Activated naive CD4-positive, alpha-beta T cell treated with anti-CD3 and anti-CD28 coated beads for 36 hours (primary cell): ENCODE data around the gene ARHGAP44. TPM values are rescaled to one million over a fixed set of nuclear protein-coding genes. Genes with fewer than 3 reads are reported as not detected.

Experiments used
- CTCF ChIA-PET: fragments of 350-600 bp; sonication (Branson Sonifier 250); formaldehyde crosslinking; loops from one replicate; lab custom pipeline; 2021; ENCODE audit warnings: antibody characterized with exemption; lab: Charles Lee
- DNase-seq: peaks from one replicate; pipeline ENCODE4 v3.0.0-alpha.2; 2020
- H3K27ac Mint-ChIP-seq: one replicate; pipeline ENCODE4 v1.8.0; 2021; ENCODE audit warnings: mild to moderate bottlenecking, mixed read lengths
- H3K27me3 Mint-ChIP-seq: one replicate; pipeline ENCODE4 v1.8.0; 2021; ENCODE audit warnings: low read depth, mixed read lengths
- H3K36me3 Mint-ChIP-seq: one replicate; pipeline ENCODE4 v1.8.0; 2021; ENCODE audit warnings: low read depth, mixed read lengths
- H3K4me1 Mint-ChIP-seq: one replicate; pipeline ENCODE4 v1.8.0; 2021; ENCODE audit warnings: low read depth, mixed read lengths
- H3K4me3 Mint-ChIP-seq: one replicate; pipeline ENCODE4 v1.8.0; 2021; ENCODE audit warnings: mild to moderate bottlenecking, moderate library complexity, mixed read lengths
- H3K9me3 Mint-ChIP-seq: one replicate; pipeline ENCODE4 v1.8.0; 2021; ENCODE audit warnings: mixed read lengths
- intact Hi-C: fragments of 100-400 bp; cut with micrococcal nuclease; formaldehyde crosslinking; loops from one replicate; pipeline ENCODE4 v1.15.1; 2023
- total RNA-seq, 2 experiments: library from RNA; stranded (reverse); gene quantifications; one replicate each; pipeline ENCODE4 v1.2.3, GENCODE V29; 2021

The ARHGAP44 gene
- total RNA-seq, 2 experiments from 2014 or later = 0.12 TPM; not detected in 1

- Mint-ChIP-seq H3K4me1 (no peaks in the 10 kb centered on the region), H3K9me3 (peaks cover 8% of the 10 kb centered on the region), H3K27ac (no peak overlapping the region), H3K36me3 (no peaks in the 10 kb centered on the region), H3K27me3 (peaks cover 3% of the 10 kb centered on the region), H3K4me3 (no peak overlapping the region)
- intact Hi-C loops = no loop called here
- no peak for DNase-seq
- CTCF ChIA-PET = no interaction called here
These were observed 120.2 kb downstream of the ARHGAP44 start for GRCh38 chr17:12909511-12909910.

- CTCF ChIA-PET = no interaction called here
- H3K4me1 Mint-ChIP-seq = no peaks in the 10 kb centered on the region
- no peaks in the 10 kb centered on the region for H3K36me3 Mint-ChIP-seq
- no peak overlapping the region for H3K4me3 Mint-ChIP-seq
- no peak overlapping the region for H3K27ac Mint-ChIP-seq
- no peak for DNase-seq
- peaks cover 2% of the 10 kb centered on the region for H3K27me3 Mint-ChIP-seq
- intact Hi-C loops = no loop called here
- peaks cover 7% of the 10 kb centered on the region for H3K9me3 Mint-ChIP-seq
These were observed 121.9 kb downstream of the ARHGAP44 start for GRCh38 chr17:12911239-12911638.

GRCh38 chr17:12917399-12917798 lies 128.1 kb downstream of the ARHGAP44 start:
- intact Hi-C loops = no loop called here
- CTCF ChIA-PET = no interaction called here
- no peak overlapping the region for H3K27ac Mint-ChIP-seq
- H3K9me3 Mint-ChIP-seq = no peaks in the 10 kb centered on the region
- no peaks in the 10 kb centered on the region for H3K4me1 Mint-ChIP-seq
- no peaks in the 10 kb centered on the region for H3K36me3 Mint-ChIP-seq
- no peak overlapping the region for H3K4me3 Mint-ChIP-seq
- H3K27me3 Mint-ChIP-seq = peaks cover 2% of the 10 kb centered on the region
- DNase-seq = no peak

- no peaks in the 10 kb centered on the region for H3K36me3 Mint-ChIP-seq
- no peak overlapping the region for H3K4me3 Mint-ChIP-seq
- no peaks in the 10 kb centered on the region for H3K9me3 Mint-ChIP-seq
- intact Hi-C loops = no loop called here
- no peak for DNase-seq
- no peak overlapping the region for H3K27ac Mint-ChIP-seq
- no peaks in the 10 kb centered on the region for H3K4me1 Mint-ChIP-seq
- CTCF ChIA-PET = no interaction called here
- H3K27me3 Mint-ChIP-seq = no peaks in the 10 kb centered on the region
These were observed 128.8 kb downstream of the ARHGAP44 start for GRCh38 chr17:12918142-12918541.

- Mint-ChIP-seq H3K4me3 (no peak overlapping the region), H3K27me3 (peaks cover 5% of the 10 kb centered on the region), H3K9me3 (peaks cover 1% of the 10 kb centered on the region), H3K27ac (no peak overlapping the region), H3K4me1 (no peaks in the 10 kb centered on the region), H3K36me3 (no peaks in the 10 kb centered on the region)
- CTCF ChIA-PET = interaction anchor here (1.1 kb wide), 1 partner anchor 33 kb away, joined by 3 read pairs; no protein-coding TSS in a partner anchor
- intact Hi-C loops = no loop called here
- no peak for DNase-seq
These were observed 132.8 kb downstream of the ARHGAP44 start for GRCh38 chr17:12922120-12922519.

GRCh38 chr17:12924614-12925013 lies 135.3 kb downstream of the ARHGAP44 start:
- Mint-ChIP-seq H3K27ac (no peak overlapping the region), H3K27me3 (peaks cover 5% of the 10 kb centered on the region), H3K36me3 (no peaks in the 10 kb centered on the region), H3K9me3 (peaks cover 1% of the 10 kb centered on the region), H3K4me1 (no peaks in the 10 kb centered on the region), H3K4me3 (no peak overlapping the region)
- intact Hi-C loops = no loop called here
- no peak for DNase-seq
- CTCF ChIA-PET = no interaction called here

- intact Hi-C loops = no loop called here
- H3K27me3 Mint-ChIP-seq = peaks cover 6% of the 10 kb centered on the region
- H3K27ac Mint-ChIP-seq = no peak overlapping the region
- H3K36me3 Mint-ChIP-seq = no peaks in the 10 kb centered on the region
- CTCF ChIA-PET = no interaction called here
- no peak for DNase-seq
- peaks cover 1% of the 10 kb centered on the region for H3K9me3 Mint-ChIP-seq
- no peaks in the 10 kb centered on the region for H3K4me1 Mint-ChIP-seq
- H3K4me3 Mint-ChIP-seq = no peak overlapping the region
These were observed 137.7 kb downstream of the ARHGAP44 start for GRCh38 chr17:12927001-12927400.

GRCh38 chr17:12927541-12928425 lies 138.5 kb downstream of the ARHGAP44 start:
- Mint-ChIP-seq H3K4me3 (no peak overlapping the region), H3K27ac (no peak overlapping the region), H3K4me1 (no peaks in the 10 kb centered on the region), H3K36me3 (no peaks in the 10 kb centered on the region), H3K9me3 (peaks cover 1% of the 10 kb centered on the region), H3K27me3 (peaks cover 6% of the 10 kb centered on the region)
- intact Hi-C loops = no loop called here
- CTCF ChIA-PET = no interaction called here
- DNase-seq = no peak

- Mint-ChIP-seq H3K27ac (no peak overlapping the region), H3K4me1 (no peaks in the 10 kb centered on the region), H3K9me3 (peaks cover 1% of the 10 kb centered on the region), H3K27me3 (peaks cover 11% of the 10 kb centered on the region), H3K4me3 (no peak overlapping the region), H3K36me3 (no peaks in the 10 kb centered on the region)
- CTCF ChIA-PET = no interaction called here
- no peak for DNase-seq
- intact Hi-C loops = no loop called here
These were observed 139.4 kb downstream of the ARHGAP44 start for GRCh38 chr17:12928736-12929135.

GRCh38 chr17:12936501-12936900 lies 147.2 kb downstream of the ARHGAP44 start:
- H3K36me3 Mint-ChIP-seq = no peaks in the 10 kb centered on the region
- H3K27ac Mint-ChIP-seq = no peak overlapping the region
- CTCF ChIA-PET = no interaction called here
- peaks cover 5% of the 10 kb centered on the region for H3K9me3 Mint-ChIP-seq
- no peak overlapping the region for H3K4me3 Mint-ChIP-seq
- intact Hi-C loops = no loop called here
- H3K27me3 Mint-ChIP-seq = peaks cover 13% of the 10 kb centered on the region
- no peaks in the 10 kb centered on the region for H3K4me1 Mint-ChIP-seq
- DNase-seq = no peak

GRCh38 chr17:12940699-12941098 lies 151.4 kb downstream of the ARHGAP44 start:
- DNase-seq = no peak
- H3K36me3 Mint-ChIP-seq = no peaks in the 10 kb centered on the region
- H3K4me3 Mint-ChIP-seq = no peak overlapping the region
- H3K9me3 Mint-ChIP-seq = peaks cover 5% of the 10 kb centered on the region
- H3K27me3 Mint-ChIP-seq = peaks cover 2% of the 10 kb centered on the region
- H3K27ac Mint-ChIP-seq = no peak overlapping the region
- no peaks in the 10 kb centered on the region for H3K4me1 Mint-ChIP-seq
- intact Hi-C loops = no loop called here
- CTCF ChIA-PET = no interaction called here

- no peaks in the 10 kb centered on the region for H3K4me1 Mint-ChIP-seq
- intact Hi-C loops = no loop called here
- peaks cover 4% of the 10 kb centered on the region for H3K27me3 Mint-ChIP-seq
- DNase-seq = no peak
- CTCF ChIA-PET = no interaction called here
- H3K36me3 Mint-ChIP-seq = no peaks in the 10 kb centered on the region
- H3K9me3 Mint-ChIP-seq = no peaks in the 10 kb centered on the region
- H3K27ac Mint-ChIP-seq = no peak overlapping the region
- H3K4me3 Mint-ChIP-seq = no peak overlapping the region
These were observed 157.7 kb downstream of the ARHGAP44 start for GRCh38 chr17:12947047-12947446.

GRCh38 chr17:12952012-12952411 lies 162.7 kb downstream of the ARHGAP44 start:
- no peaks in the 10 kb centered on the region for H3K4me1 Mint-ChIP-seq
- DNase-seq = no peak
- H3K27ac Mint-ChIP-seq = no peak overlapping the region
- H3K27me3 Mint-ChIP-seq = peaks cover 2% of the 10 kb centered on the region
- peaks cover 2% of the 10 kb centered on the region for H3K9me3 Mint-ChIP-seq
- intact Hi-C loops = no loop called here
- CTCF ChIA-PET = no interaction called here
- H3K36me3 Mint-ChIP-seq = no peaks in the 10 kb centered on the region
- no peak overlapping the region for H3K4me3 Mint-ChIP-seq
